Activated CD4-positive, alpha-beta T cell treated with anti-CD3 and anti-CD28 coated beads, Interleukin-2, amount 10 ng/mL, durations not matched to agents 7 days and 5 days (primary cell): ENCODE results near the gene GSTM2. TPM values are rescaled to one million over a fixed set of nuclear protein-coding genes. Genes with fewer than 3 reads are reported as not detected.
"Not testable (repeated sequence)": the region's sequence is repeated elsewhere in the genome, so short reads cannot be mapped to it uniquely, and the experiment has no call there.

ENCODE experiments used
- CTCF ChIA-PET: fragments of 350-600 bp; sonication (Branson Sonifier 250); formaldehyde crosslinking; loops from one replicate; lab custom pipeline; 2021; ENCODE audit warnings: antibody characterized with exemption; lab: Charles Lee
- POLR2A ChIA-PET: fragments of 350-600 bp; sonication (Branson Sonifier 250); formaldehyde crosslinking; loops from one replicate; lab custom pipeline; 2021; ENCODE audit warnings: antibody characterized with exemption; lab: Charles Lee
- DNase-seq: peaks from one replicate; pipeline ENCODE4 v3.0.0-alpha.2; 2020
- H3K27ac Mint-ChIP-seq: one replicate; pipeline ENCODE4 v1.8.0; 2021; ENCODE audit warnings: mild to moderate bottlenecking, moderate library complexity, mixed read lengths
- H3K27me3 Mint-ChIP-seq: one replicate; pipeline ENCODE4 v1.8.0; 2021; ENCODE audit warnings: mixed read lengths
- H3K36me3 Mint-ChIP-seq: one replicate; pipeline ENCODE4 v1.8.0; 2021; ENCODE audit warnings: low read depth, mixed read lengths
- H3K4me1 Mint-ChIP-seq: one replicate; pipeline ENCODE4 v1.8.0; 2021; ENCODE audit warnings: mixed read lengths
- H3K4me3 Mint-ChIP-seq: one replicate; pipeline ENCODE4 v1.8.0; 2021; ENCODE audit warnings: mild to moderate bottlenecking, moderate library complexity, mixed read lengths
- H3K9me3 Mint-ChIP-seq: one replicate; pipeline ENCODE4 v1.8.0; 2021; ENCODE audit warnings: mixed read lengths
- total RNA-seq, 2 experiments: library from RNA; stranded (reverse); gene quantifications; one replicate each; pipeline ENCODE4 v1.2.3, GENCODE V29; 2021

The GSTM2 gene
- total RNA-seq, 2 experiments from 2014 or later = 33.4 to 33.5 TPM

DNA sequence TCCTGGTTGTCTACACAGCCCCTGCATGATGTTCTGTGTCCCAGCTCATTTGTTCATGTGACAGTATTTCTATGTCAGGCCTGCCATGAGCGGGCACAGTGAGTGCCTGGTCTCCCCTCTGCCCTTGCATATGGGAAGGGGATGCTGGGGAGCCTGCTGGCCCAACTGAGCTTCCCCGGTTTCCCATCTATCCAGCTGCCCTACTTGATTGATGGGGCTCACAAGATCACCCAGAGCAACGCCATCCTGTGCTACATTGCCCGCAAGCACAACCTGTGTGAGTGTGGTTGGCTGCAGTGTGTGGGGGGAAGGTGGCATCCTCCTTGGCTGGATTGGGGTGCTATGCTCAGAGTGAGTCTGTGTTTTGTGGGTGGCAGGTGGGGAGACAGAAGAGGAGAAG, 10.5 kb upstream of the GSTM2 start:
- POLR2A ChIA-PET = no interaction called here
- peaks cover 12% of the 10 kb centered on the region for H3K27me3 Mint-ChIP-seq
- H3K27ac Mint-ChIP-seq = no peak overlapping the region
- H3K9me3 Mint-ChIP-seq = no peaks in the 10 kb centered on the region
- DNase-seq = no peak
- H3K4me1 Mint-ChIP-seq = peaks cover 26% of the 10 kb centered on the region
- CTCF ChIA-PET = interaction anchor here (1.5 to 3.7 kb wide), 3 partner anchors 18 to 327 kb away, joined by 8 to 13 read pairs (median 10); partner anchors contain the start of gene AHCYL1
- H3K4me3 Mint-ChIP-seq = peak overlapping the region; percentile 82
- no peaks in the 10 kb centered on the region for H3K36me3 Mint-ChIP-seq

DNA sequence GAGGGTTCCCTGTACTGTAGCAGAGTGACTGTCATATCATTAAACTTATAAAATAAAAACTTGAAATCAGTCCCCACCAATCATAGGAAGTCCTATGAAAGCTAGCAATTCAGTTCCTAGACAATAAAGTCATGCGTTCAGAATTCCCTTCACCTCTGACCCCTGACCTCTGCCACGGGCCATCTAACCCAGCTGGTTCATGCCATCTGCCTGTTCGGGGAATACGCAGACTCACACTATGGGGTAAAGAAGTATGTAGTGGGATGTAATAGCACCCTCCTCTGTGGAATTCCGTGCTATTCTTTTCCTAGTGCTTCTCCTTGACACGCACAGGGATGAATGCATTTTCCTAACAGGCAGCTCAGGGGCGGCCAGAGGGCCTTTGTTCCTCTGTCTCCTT, 9.9 kb upstream of the GSTM2 start:
- H3K36me3 Mint-ChIP-seq = no peaks in the 10 kb centered on the region
- H3K9me3 Mint-ChIP-seq = no peaks in the 10 kb centered on the region
- ChIA-PET POLR2A (no interaction called here), CTCF (interaction anchor here (1.5 to 3.7 kb wide), 4 partner anchors 18 to 326 kb away, joined by 3 to 13 read pairs (median 9); partner anchors contain the start of gene AHCYL1)
- no peak overlapping the region for H3K27ac Mint-ChIP-seq
- peaks cover 12% of the 10 kb centered on the region for H3K27me3 Mint-ChIP-seq
- peaks cover 26% of the 10 kb centered on the region for H3K4me1 Mint-ChIP-seq
- no peak for DNase-seq
- H3K4me3 Mint-ChIP-seq = no peak overlapping the region

DNA sequence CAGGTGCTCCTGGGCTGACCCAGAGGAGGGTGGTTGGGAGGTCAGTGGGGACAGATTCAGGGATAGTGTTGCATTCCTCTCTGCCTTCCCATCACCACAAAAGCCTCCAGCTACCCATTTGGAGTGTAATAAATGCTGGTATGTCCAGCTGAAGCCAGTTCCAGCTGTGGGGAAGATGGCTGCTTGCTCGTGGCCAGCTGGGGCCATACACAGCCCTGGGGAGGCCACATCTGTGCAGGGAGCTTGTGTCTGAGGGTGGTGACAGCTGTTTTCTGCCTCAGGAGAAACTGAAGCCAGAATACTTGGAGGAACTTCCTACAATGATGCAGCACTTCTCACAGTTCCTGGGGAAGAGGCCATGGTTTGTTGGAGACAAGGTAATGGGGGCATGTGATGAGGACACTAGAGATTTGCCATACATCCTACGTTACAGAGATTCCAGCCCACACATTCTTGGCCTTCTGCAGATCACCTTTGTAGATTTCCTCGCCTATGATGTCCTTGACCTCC, 9.3 kb upstream of the GSTM2 start:
- POLR2A ChIA-PET = no interaction called here
- DNase-seq = no peak

GRCh38 chr1:109659145-109659544, 8.7 kb upstream of the GSTM2 start:
- H3K27me3 Mint-ChIP-seq = peaks cover 5% of the 10 kb centered on the region
- POLR2A ChIA-PET = no interaction called here
- H3K4me3 Mint-ChIP-seq = no peak overlapping the region
- peaks cover 24% of the 10 kb centered on the region for H3K4me1 Mint-ChIP-seq
- CTCF ChIA-PET = interaction anchor here (1.3 to 3.7 kb wide), 3 partner anchors 16 to 118 kb away, joined by 3 to 10 read pairs (median 3); no protein-coding TSS in a partner anchor
- H3K36me3 Mint-ChIP-seq = no peaks in the 10 kb centered on the region
- DNase-seq = no peak
- H3K9me3 Mint-ChIP-seq = no peaks in the 10 kb centered on the region
- no peak overlapping the region for H3K27ac Mint-ChIP-seq

More for the DNA sequence above, 9.3 kb upstream of the GSTM2 start:
- Mint-ChIP-seq H3K27ac (peak overlapping the region; percentile 41), H3K27me3 (peaks cover 6% of the 10 kb centered on the region), H3K4me3 (no peak overlapping the region), H3K4me1 (peaks cover 25% of the 10 kb centered on the region), H3K36me3 (no peaks in the 10 kb centered on the region), H3K9me3 (no peaks in the 10 kb centered on the region)
- CTCF ChIA-PET = interaction anchor here (1.3 to 3.7 kb wide), 4 partner anchors 16 to 118 kb away, joined by 3 to 10 read pairs (median 6); no protein-coding TSS in a partner anchor

GRCh38 chr1:109659997-109660690, 7.7 kb upstream of the GSTM2 start:
- Mint-ChIP-seq H3K9me3 (no peaks in the 10 kb centered on the region), H3K4me1 (peaks cover 14% of the 10 kb centered on the region), H3K4me3 (no peak overlapping the region), H3K36me3 (no peaks in the 10 kb centered on the region), H3K27ac (no peak overlapping the region), H3K27me3 (no peaks in the 10 kb centered on the region)
- CTCF ChIA-PET = interaction anchor here (1.3 kb wide), 1 partner anchor 20 kb away, joined by 5 read pairs; no protein-coding TSS in a partner anchor
- POLR2A ChIA-PET = no interaction called here
- no peak for DNase-seq

DNA sequence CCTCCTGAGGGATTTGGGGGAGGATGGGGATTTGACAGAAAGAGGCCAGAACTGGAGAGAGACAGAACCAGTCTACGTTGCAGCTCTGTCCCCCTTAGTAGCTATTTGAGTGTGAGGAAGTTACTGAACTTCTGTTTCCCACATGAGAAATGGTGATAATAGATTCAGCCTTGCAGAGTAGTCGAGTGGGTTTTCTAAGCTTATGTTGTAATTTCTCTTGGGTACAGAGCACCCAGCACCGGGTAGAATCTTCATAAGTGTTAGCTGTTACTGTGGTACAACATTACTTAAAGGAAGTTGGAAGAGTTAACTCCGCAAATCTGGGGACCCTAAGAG, 7.2 kb upstream of the GSTM2 start:
- H3K27ac Mint-ChIP-seq, H3K4me3 Mint-ChIP-seq, H3K9me3 Mint-ChIP-seq, H3K36me3 Mint-ChIP-seq, DNase-seq, H3K27me3 Mint-ChIP-seq, POLR2A ChIA-PET: not testable (repeated sequence)
- CTCF ChIA-PET = interaction anchor here (1.3 kb wide), 1 partner anchor 20 kb away, joined by 5 read pairs; no protein-coding TSS in a partner anchor
- H3K4me1 Mint-ChIP-seq = peaks cover 10% of the 10 kb centered on the region

GRCh38 chr1:109661391-109661790, 6.5 kb upstream of the GSTM2 start:
- CTCF ChIA-PET = interaction anchor here (0.6 to 1.3 kb wide), 6 partner anchors 9 to 171 kb away, joined by 3 to 5 read pairs (median 3); no protein-coding TSS in a partner anchor
- POLR2A ChIA-PET = no interaction called here
- Mint-ChIP-seq H3K4me1 (peaks cover 3% of the 10 kb centered on the region), H3K4me3 (no peak overlapping the region), H3K36me3 (no peaks in the 10 kb centered on the region), H3K27me3 (no peaks in the 10 kb centered on the region), H3K27ac (no peak overlapping the region), H3K9me3 (no peaks in the 10 kb centered on the region)
- no peak for DNase-seq

DNA sequence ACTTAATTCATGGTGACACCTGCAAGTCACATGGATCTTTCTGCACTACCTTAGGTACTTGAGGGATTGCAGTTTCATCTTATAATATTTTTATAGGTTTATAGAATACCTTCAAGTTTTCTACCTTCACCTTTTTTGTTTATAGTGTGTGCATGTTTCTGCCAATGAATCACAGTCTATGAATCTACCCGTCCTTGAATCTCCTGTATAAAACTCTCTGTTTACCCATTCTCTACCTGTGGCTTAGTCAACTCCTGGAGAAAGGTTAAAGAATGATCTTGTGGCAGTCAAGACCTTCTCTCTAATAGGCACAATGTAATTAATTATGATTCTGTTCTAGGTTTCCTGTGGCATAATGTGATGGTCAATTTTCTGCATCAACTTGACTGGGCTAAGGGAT, 3.2 kb upstream of the GSTM2 start:
- Mint-ChIP-seq H3K27ac (no peak overlapping the region), H3K27me3 (no peaks in the 10 kb centered on the region), H3K4me3 (no peak overlapping the region), H3K9me3 (no peaks in the 10 kb centered on the region), H3K4me1 (peaks cover 15% of the 10 kb centered on the region), H3K36me3 (no peaks in the 10 kb centered on the region)
- ChIA-PET CTCF (no interaction called here), POLR2A (no interaction called here)
- no peak for DNase-seq

DNA sequence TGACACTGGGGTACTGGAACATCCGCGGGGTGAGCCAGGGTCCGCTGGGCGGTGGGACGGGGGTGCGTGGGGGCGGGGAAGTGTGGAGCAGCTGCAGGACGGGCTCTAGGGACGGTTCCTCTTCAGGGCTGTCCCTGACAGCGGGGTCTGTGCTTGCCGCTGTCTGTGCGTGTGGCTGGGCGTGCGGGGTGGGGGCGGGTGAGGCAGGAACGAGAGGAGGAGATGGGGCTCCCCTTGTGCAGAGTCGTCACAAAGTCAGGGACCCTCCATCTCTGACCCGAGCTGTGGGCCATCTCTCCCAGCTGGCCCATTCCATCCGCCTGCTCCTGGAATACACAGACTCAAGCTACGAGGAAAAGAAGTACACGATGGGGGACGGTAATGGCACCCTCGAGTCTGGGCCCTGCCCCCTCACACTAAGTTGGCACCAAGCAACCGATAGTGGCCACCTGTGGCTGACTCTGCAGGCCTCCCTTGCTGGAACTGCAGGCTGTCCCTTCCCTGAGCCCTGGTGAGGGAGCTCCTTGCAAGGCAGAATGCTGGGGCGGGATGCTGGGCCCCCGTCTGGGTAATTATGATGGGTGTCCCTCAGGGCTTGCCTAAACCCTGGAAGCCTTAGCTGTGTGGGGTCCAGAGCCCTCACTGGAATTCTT, 392 bp downstream of the GSTM2 start:
- H3K36me3 Mint-ChIP-seq = peaks cover 2% of the 10 kb centered on the region
- H3K4me1 Mint-ChIP-seq = peaks cover 27% of the 10 kb centered on the region
- ChIA-PET POLR2A (interaction anchor here (0.6 kb wide), 1 partner anchor 424 kb away, joined by 3 read pairs; no protein-coding TSS in a partner anchor), CTCF (interaction anchor here (0.6 to 1.8 kb wide), 5 partner anchors 28 to 1271 kb away, joined by 3 to 4 read pairs (median 3); no protein-coding TSS in a partner anchor)
- DNase-seq = no peak
- no peaks in the 10 kb centered on the region for H3K27me3 Mint-ChIP-seq
- no peaks in the 10 kb centered on the region for H3K9me3 Mint-ChIP-seq
- H3K27ac Mint-ChIP-seq = peak overlapping the region; percentile 75
- H3K4me3 Mint-ChIP-seq = peak overlapping the region; percentile 75

- CTCF ChIA-PET = interaction anchor here (1.4 to 1.8 kb wide), 3 partner anchors 59 to 137 kb away, joined by 3 to 4 read pairs (median 3); no protein-coding TSS in a partner anchor
- DNase-seq = peak; percentile 23
- Mint-ChIP-seq H3K4me1 (peaks cover 27% of the 10 kb centered on the region), H3K4me3 (peak overlapping the region; percentile 49), H3K27me3 (no peaks in the 10 kb centered on the region), H3K9me3 (no peaks in the 10 kb centered on the region), H3K36me3 (peaks cover 2% of the 10 kb centered on the region), H3K27ac (peak overlapping the region; percentile 42)
- POLR2A ChIA-PET = no interaction called here
Measured at GRCh38 chr1:109669246-109669948, 1.5 kb downstream of the GSTM2 start.

DNA sequence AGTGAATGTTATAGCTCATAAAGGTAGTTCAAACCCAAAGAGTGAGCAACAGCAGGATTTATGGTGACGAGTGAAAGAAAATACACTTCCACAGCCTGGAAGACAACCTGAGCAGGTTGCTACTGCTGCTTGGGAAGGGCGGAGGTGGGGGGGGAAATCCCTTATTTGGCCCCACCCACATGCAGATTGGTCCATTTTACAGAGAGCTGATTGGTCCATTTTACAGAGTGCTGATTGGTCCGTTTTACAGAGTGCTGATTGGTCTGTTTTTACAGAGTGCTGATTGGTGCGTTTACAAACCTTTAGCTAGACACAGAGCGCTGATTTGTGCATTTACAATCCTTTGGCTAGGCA, 2.1 kb downstream of the GSTM2 start:
- Mint-ChIP-seq H3K4me1 (peaks cover 27% of the 10 kb centered on the region), H3K27ac (peak overlapping the region; percentile 42), H3K4me3 (peak overlapping the region; percentile 49)
- CTCF ChIA-PET = interaction anchor here (0.6 to 1.8 kb wide), 5 partner anchors 30 to 361 kb away, joined by 3 to 6 read pairs (median 3); no protein-coding TSS in a partner anchor
- H3K27me3 Mint-ChIP-seq, H3K36me3 Mint-ChIP-seq, DNase-seq, H3K9me3 Mint-ChIP-seq, POLR2A ChIA-PET: not testable (repeated sequence)

GRCh38 chr1:109671067-109671466, 3.2 kb downstream of the GSTM2 start:
- H3K4me3 Mint-ChIP-seq = no peak overlapping the region
- no peak for DNase-seq
- H3K36me3 Mint-ChIP-seq = peaks cover 2% of the 10 kb centered on the region
- peaks cover 27% of the 10 kb centered on the region for H3K4me1 Mint-ChIP-seq
- ChIA-PET CTCF (interaction anchor here (0.7 to 1.6 kb wide), 2 partner anchors 31 to 101 kb away, joined by 3 to 6 read pairs; no protein-coding TSS in a partner anchor), POLR2A (no interaction called here)
- H3K27ac Mint-ChIP-seq = no peak overlapping the region
- H3K27me3 Mint-ChIP-seq = no peaks in the 10 kb centered on the region
- no peaks in the 10 kb centered on the region for H3K9me3 Mint-ChIP-seq
